HCT116 (cell line): ENCODE data around the gene DCAF4L1. TPM values are rescaled to one million over a fixed set of nuclear protein-coding genes. Genes with fewer than 3 reads are reported as not detected.
A peak's percentile ranks its signal among the peaks of the same experiment; 100 is the strongest.

Experiments
- ATAC-seq: fragments of 200-7000 bp; cut with Tn5 transposase; 2 replicates; pipeline ENCODE4 v1.9.1; 2020; ENCODE audit warnings: mild to moderate bottlenecking, moderate library complexity
- Bru-seq: library from RNA; stranded (reverse); fragments of 400-500 nt; gene quantifications from one replicate; lab custom pipeline; 2021; lab: Mats Ljungman, UMichigan
- BruChase-seq, 2 experiments: library from RNA; stranded (reverse); fragments of 400-500 nt; gene quantifications; one replicate each; lab custom pipeline; 2021; lab: Mats Ljungman, UMichigan
- BruUV-seq: library from RNA; stranded (reverse); fragments of 400-500 nt; replicated peaks from 2 replicates; lab custom pipeline; 2021; lab: Mats Ljungman, UMichigan
- CTCF ChIA-PET: fragments of 300-600 bp; sonication (Branson Sonifier 250); formaldehyde crosslinking; loops from one replicate; lab custom pipeline; 2021; ENCODE audit warnings: antibody characterized with exemption; lab: Charles Lee
- POLR2A ChIA-PET: fragments of 300-600, 350-600 bp; sonication (Branson Sonifier 250); formaldehyde crosslinking; loops from one replicate; lab custom pipeline; 2021; ENCODE audit warnings: antibody characterized with exemption; lab: Charles Lee
- RAD21 ChIA-PET, 2 experiments: fragments of 300-600 bp; sonication (Branson Sonifier 250); formaldehyde crosslinking; loops; one replicate each; lab custom pipeline; 2023; ENCODE audit warnings: low total read pairs in 2 of 2; ENCODE audit not compliant: uncharacterized antibody in 2 of 2, unreplicated experiment in 2 of 2, low non-redundant PET in 1 of 2; lab: Charles Lee
- DNase-seq: peaks from one replicate; pipeline ENCODE4 v3.0.0-alpha.2; 2010; ENCODE audit warnings: low read depth, low spot score
- H2AFZ ChIP-seq: fragments of 200-600 bp; shearing (Covaris generic), sonication (generic); 2 replicates; pipeline ENCODE4 v1.6.1; 2017; ENCODE audit warnings: low read depth, mixed run types, mixed read lengths, antibody characterized with exemption, low read length; ENCODE audit not compliant: poor library complexity, severe bottlenecking
- H3K27ac ChIP-seq: 2 replicates; pipeline ENCODE4 v1.5.1; 2012; ENCODE audit warnings: low read depth, low read length
- H3K27me3 ChIP-seq: fragments of 200-600 bp; sonication (generic); 2 replicates; pipeline ENCODE4 v1.6.1; 2016; ENCODE audit warnings: mixed run types, low read length, mixed read lengths; ENCODE audit not compliant: insufficient read depth
- H3K36me3 ChIP-seq, 2 experiments: fragments of 200-500 bp in 1 of 2; fragments of 200-600 bp in 1 of 2; sonication (Bioruptor generic) in 1 of 2; sonication (generic) in 1 of 2; 2 replicates each; pipeline versions ENCODE4 v1.5.1 to v1.6.1; 2014 to 2016; ENCODE audit warnings: low read length in 2 of 2, inconsistent platforms in 1 of 2, mixed read lengths in 1 of 2, mixed run types in 1 of 2; ENCODE audit not compliant: insufficient read depth in 2 of 2, control insufficient read depth in 1 of 2
- H3K4me1 ChIP-seq, 2 experiments: fragments of 200-600 bp in 1 of 2; sonication (generic) in 1 of 2; 2 replicates each; pipeline versions ENCODE4 v1.5.1 to v1.6.1; 2012 to 2017; ENCODE audit warnings: low read length in 2 of 2, inconsistent platforms in 1 of 2, mild to moderate bottlenecking in 1 of 2, mixed read lengths in 1 of 2, mixed run types in 1 of 2, moderate library complexity in 1 of 2; ENCODE audit not compliant: insufficient read depth in 2 of 2, control insufficient read depth in 1 of 2
- H3K4me2 ChIP-seq: fragments of 200-600 bp; sonication (generic); 2 replicates; pipeline ENCODE4 v1.6.1; 2017; ENCODE audit warnings: mixed run types, low read length, mixed read lengths
- H3K4me3 ChIP-seq, 2 experiments: fragments of 200-600 bp in 1 of 2; sonication (generic) in 1 of 2; replicated peaks in 1 of 2; 2 replicates each; pipeline ENCODE4 v1.5.1; 2011 to 2016; ENCODE audit warnings: low read length in 2 of 2, control low read depth in 1 of 2, low read depth in 1 of 2, mild to moderate bottlenecking in 1 of 2, mixed read lengths in 1 of 2, mixed run types in 1 of 2
- H3K79me2 ChIP-seq: fragments of 200-600 bp; sonication (generic); 2 replicates; pipeline ENCODE4 v1.6.1; 2017; ENCODE audit warnings: mild to moderate bottlenecking, mixed run types, low read length, moderate library complexity, mixed read lengths; ENCODE audit not compliant: insufficient read depth
- H3K9ac ChIP-seq: fragments of 200-600 bp; sonication (generic); 2 replicates; pipeline ENCODE4 v1.6.1; 2016; ENCODE audit warnings: low read length, mixed read lengths
- H3K9me2 ChIP-seq: fragments of 200-600 bp; sonication (generic), shearing (Covaris generic); 2 replicates; pipeline ENCODE4 v1.6.1; 2017; ENCODE audit warnings: mixed run types, mild to moderate bottlenecking, moderate library complexity; ENCODE audit not compliant: insufficient read depth
- H3K9me3 ChIP-seq, 2 experiments: fragments of 200-500 bp in 1 of 2; fragments of 200-600 bp in 1 of 2; sonication (Bioruptor generic) in 1 of 2; sonication (generic) in 1 of 2; 2 replicates each; pipeline ENCODE4 v1.6.1; 2014 to 2017; ENCODE audit warnings: low read length in 2 of 2, mixed read lengths in 2 of 2, inconsistent platforms in 1 of 2, low read depth in 1 of 2, mild to moderate bottlenecking in 1 of 2, mixed run types in 1 of 2, moderate library complexity in 1 of 2; ENCODE audit not compliant: control insufficient read depth in 1 of 2, insufficient read depth in 1 of 2
- H4K20me1 ChIP-seq: fragments of 200-600 bp; sonication (generic), shearing (Covaris generic); 2 replicates; pipeline ENCODE4 v1.6.1; 2017; ENCODE audit warnings: mixed run types, mild to moderate bottlenecking, moderate library complexity; ENCODE audit not compliant: insufficient read depth
- CBX3 ChIP-seq: IDR thresholded peaks from 2 replicates; pipeline ENCODE4 v1.6.1; 2012; ENCODE audit warnings: low read depth
- EZH2phosphoT487 ChIP-seq: fragments of 200-600 bp; IDR thresholded peaks from 2 replicates; pipeline ENCODE4 v1.6.1; 2018; ENCODE audit warnings: antibody characterized with exemption, borderline replicate concordance
- POLR2AphosphoS5 ChIP-seq: IDR thresholded peaks from 2 replicates; pipeline ENCODE4 v1.6.1; 2011; ENCODE audit warnings: mild to moderate bottlenecking, low read depth, low read length, moderate library complexity
- RAD21 ChIP-seq: IDR thresholded peaks from 2 replicates; pipeline ENCODE4 v1.6.1; 2012; ENCODE audit warnings: low read depth, mild to moderate bottlenecking
- REST ChIP-seq: IDR thresholded peaks from 2 replicates; pipeline ENCODE4 v1.6.1; 2012; ENCODE audit warnings: low read depth
- YY1 ChIP-seq: IDR thresholded peaks from 2 replicates; pipeline ENCODE4 v1.6.1; 2011; ENCODE audit warnings: low read length, low read depth, moderate library complexity, mild to moderate bottlenecking; ENCODE audit not compliant: insufficient replicate concordance; ENCODE audit errors: extremely low read depth
- intact Hi-C: fragments of 100-400 bp; cut with micrococcal nuclease; formaldehyde crosslinking; loops from 2 replicates; pipeline ENCODE4 v1.10.0; 2022
- long read RNA-seq: library from polyadenylated mRNA; unstranded; transcript quantifications from one replicate; pipeline ENCODE4 v2.0.0, GENCODE V29; 2021; ENCODE audit not compliant: unreplicated experiment
- polyA plus RNA-seq: library from polyadenylated mRNA; unstranded; fragments of >200 nt; gene quantifications from 2 replicates; pipeline ENCODE4 v1.2.1, GENCODE V29; 2012; ENCODE audit warnings: missing spikeins
- total RNA-seq: library from RNA; stranded (reverse); gene quantifications from one replicate; pipeline ENCODE4 v1.2.1, GENCODE V29; 2021; ENCODE audit not compliant: unreplicated experiment

DCAF4L1 gene
- total RNA-seq (0.39 TPM), Bru-seq, nascent RNA (percentile 31 among the genes with signal in this experiment), BruChase-seq, experiment 1, labeled RNA remaining after a 6-hour chase (percentile 87 among the genes with signal in this experiment), BruChase-seq, experiment 2, labeled RNA remaining after a 2-hour chase (percentile 76 among the genes with signal in this experiment)
- 0.14 and 0.17 TPM in 2 replicates for polyA plus RNA-seq
- long read RNA-seq: 0 reads

GRCh38 chr4:41981456-41981855 lies at the start of gene DCAF4L1:
DCAF4L1 (plus strand) TSS chr4:41981756; CDS start chr4:41981793, 37 bp downstream.
- no peaks in the 10 kb centered on the region for H3K4me1 ChIP-seq
- POLR2A ChIA-PET: no interaction called here
- RAD21 ChIA-PET: no interaction called here
- intact Hi-C loops: no loop called here
- no TSS peak for BruUV-seq
- no peak within 1 kb of the TSS for H3K4me3 ChIP-seq
- no peak within 1 kb of the TSS for H3K9ac ChIP-seq
- no peaks in the 10 kb centered on the region for H3K36me3 ChIP-seq
- H3K9me3 ChIP-seq: no peaks in the 10 kb centered on the region
- no peak within 1 kb of the TSS for H2AFZ ChIP-seq
- H3K4me2 ChIP-seq: no peak within 1 kb of the TSS
- no peak for TF ChIP-seq YY1
- TF ChIP-seq POLR2AphosphoS5: no peak
- no peak for TF ChIP-seq EZH2phosphoT487
- TF ChIP-seq REST: no peak
- TF ChIP-seq CBX3: no peak
- TF ChIP-seq RAD21: no peak
- CTCF ChIA-PET: no interaction called here
- ATAC-seq: no peak
- no peaks in the 10 kb centered on the region for H3K79me2 ChIP-seq
- DNase-seq: no peak
- no peaks in the 10 kb centered on the region for H4K20me1 ChIP-seq
- H3K27me3 ChIP-seq: no peaks in the 10 kb centered on the region
- no peaks in the 10 kb centered on the region for H3K9me2 ChIP-seq
- no peak within 1 kb of the TSS for H3K27ac ChIP-seq
